Neural cell (in vitro differentiated cells): ENCODE measurements around the gene TARS3.

Experiments
- CTCF ChIP-seq: fragments of 450-650 bp; IDR thresholded peaks from 2 replicates; pipeline ENCODE4 v1.5.1; 2014; ENCODE audit warnings: antibody characterized with exemption, mild to moderate bottlenecking, moderate library complexity; ENCODE audit not compliant: poor library complexity, severe bottlenecking
- POLR2AphosphoS5 ChIP-seq: IDR thresholded peaks from 2 replicates; pipeline ENCODE4 v1.6.1; 2012
- TAF1 ChIP-seq: IDR thresholded peaks from 2 replicates; pipeline ENCODE4 v1.6.1; 2012; ENCODE audit warnings: low read depth
- TF ChIP-seq, protein P1 (sequence below): IDR thresholded peaks from 2 replicates; pipeline ENCODE4 v1.6.1; 2012; ENCODE audit warnings: borderline replicate concordance

DNA sequence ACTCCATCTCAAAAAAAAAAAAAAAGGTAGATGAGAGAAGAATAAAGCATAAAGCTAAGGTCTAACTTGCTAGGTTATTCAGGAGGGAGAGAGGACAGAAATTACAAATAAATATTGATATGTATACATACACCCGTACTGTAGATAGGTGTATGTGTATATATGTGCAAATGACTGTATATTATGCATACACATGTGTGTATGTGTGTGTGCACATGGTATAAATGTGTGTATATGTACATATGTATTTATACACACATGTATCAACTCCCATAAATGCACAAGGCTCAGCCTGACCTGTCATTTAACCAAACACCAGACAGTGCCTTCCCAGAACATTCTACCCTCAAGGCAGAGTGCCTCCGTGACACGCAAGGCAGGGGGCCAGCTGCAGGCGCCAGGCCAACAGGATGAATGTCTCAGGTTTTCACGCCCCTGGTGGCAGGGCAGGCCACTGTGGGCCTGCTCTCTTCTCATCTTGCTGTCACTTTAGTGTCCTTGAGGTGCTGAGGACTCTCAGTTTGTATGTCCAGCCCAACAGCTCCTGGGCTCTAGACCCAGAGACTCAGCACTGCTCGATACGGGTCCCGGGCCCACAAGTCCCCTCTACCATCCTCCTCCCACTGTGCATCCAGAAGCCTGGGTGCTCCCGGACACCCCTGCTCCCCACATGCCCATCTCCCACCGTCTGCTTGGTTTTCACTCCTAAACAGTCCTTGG, 112.5 kb downstream of the TARS3 start:
- no peak for TF ChIP-seq CTCF
- TF ChIP-seq TAF1, result no peak
- no peak for TF ChIP-seq POLR2AphosphoS5
- TF ChIP-seq, protein P1, sequence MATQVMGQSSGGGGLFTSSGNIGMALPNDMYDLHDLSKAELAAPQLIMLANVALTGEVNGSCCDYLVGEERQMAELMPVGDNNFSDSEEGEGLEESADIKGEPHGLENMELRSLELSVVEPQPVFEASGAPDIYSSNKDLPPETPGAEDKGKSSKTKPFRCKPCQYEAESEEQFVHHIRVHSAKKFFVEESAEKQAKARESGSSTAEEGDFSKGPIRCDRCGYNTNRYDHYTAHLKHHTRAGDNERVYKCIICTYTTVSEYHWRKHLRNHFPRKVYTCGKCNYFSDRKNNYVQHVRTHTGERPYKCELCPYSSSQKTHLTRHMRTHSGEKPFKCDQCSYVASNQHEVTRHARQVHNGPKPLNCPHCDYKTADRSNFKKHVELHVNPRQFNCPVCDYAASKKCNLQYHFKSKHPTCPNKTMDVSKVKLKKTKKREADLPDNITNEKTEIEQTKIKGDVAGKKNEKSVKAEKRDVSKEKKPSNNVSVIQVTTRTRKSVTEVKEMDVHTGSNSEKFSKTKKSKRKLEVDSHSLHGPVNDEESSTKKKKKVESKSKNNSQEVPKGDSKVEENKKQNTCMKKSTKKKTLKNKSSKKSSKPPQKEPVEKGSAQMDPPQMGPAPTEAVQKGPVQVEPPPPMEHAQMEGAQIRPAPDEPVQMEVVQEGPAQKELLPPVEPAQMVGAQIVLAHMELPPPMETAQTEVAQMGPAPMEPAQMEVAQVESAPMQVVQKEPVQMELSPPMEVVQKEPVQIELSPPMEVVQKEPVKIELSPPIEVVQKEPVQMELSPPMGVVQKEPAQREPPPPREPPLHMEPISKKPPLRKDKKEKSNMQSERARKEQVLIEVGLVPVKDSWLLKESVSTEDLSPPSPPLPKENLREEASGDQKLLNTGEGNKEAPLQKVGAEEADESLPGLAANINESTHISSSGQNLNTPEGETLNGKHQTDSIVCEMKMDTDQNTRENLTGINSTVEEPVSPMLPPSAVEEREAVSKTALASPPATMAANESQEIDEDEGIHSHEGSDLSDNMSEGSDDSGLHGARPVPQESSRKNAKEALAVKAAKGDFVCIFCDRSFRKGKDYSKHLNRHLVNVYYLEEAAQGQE, result no peak
